Left ventricle myocardium inferior (tissue), 1 donor: Measurements from ENCODE around the gene RASSF4. TPM values are rescaled to one million over a fixed set of nuclear protein-coding genes. Genes with fewer than 3 reads are reported as not detected.

ENCODE experiments used
- DNase-seq: peaks from one replicate; pipeline ENCODE4 v3.0.0-alpha.2; 2020
- H3K27ac ChIP-seq: fragments of 200-600 bp; replicated peaks from 2 replicates; pipeline ENCODE4 v1.8.0; 2021
- H3K27me3 ChIP-seq: fragments of 200-600 bp; 2 replicates; pipeline ENCODE4 v1.8.0; 2021; ENCODE audit warnings: low read depth
- H3K36me3 ChIP-seq: fragments of 200-600 bp; 2 replicates; pipeline ENCODE4 v1.8.0; 2021
- H3K4me1 ChIP-seq: fragments of 200-600 bp; 2 replicates; pipeline ENCODE4 v1.8.0; 2021
- H3K4me3 ChIP-seq: fragments of 200-600 bp; 2 replicates; pipeline ENCODE4 v1.8.0; 2021; ENCODE audit warnings: mild to moderate bottlenecking, moderate library complexity
- H3K9me3 ChIP-seq: fragments of 200-600 bp; replicated peaks from 2 replicates; pipeline ENCODE4 v1.8.0; 2021
- intact Hi-C: fragments of 100-400 bp; cut with micrococcal nuclease; formaldehyde crosslinking; loops from one replicate; pipeline ENCODE4 v1.11.0; 2022
- total RNA-seq: library from RNA; stranded (reverse); fragmentation: NEBNext Ultra II Directional; extraction: Animal tissue kit (Norgen Biotek cat#: 25700); gene quantifications from one replicate; pipeline ENCODE4 v1.2.1, GENCODE V29; 2021
- TF ChIP-seq, protein P1 (sequence below): fragments of 200-600 bp; IDR thresholded peaks from 2 replicates; pipeline ENCODE4 v1.8.0; 2021; ENCODE audit warnings: antibody characterized with exemption, mild to moderate bottlenecking, borderline replicate concordance
- donor health status: DM: no; HTN: yes; CAD: no; lungs with severe emphysema.

Gene RASSF4
- total RNA-seq, 1 donor from 2014 or later = 103 TPM

DNA sequence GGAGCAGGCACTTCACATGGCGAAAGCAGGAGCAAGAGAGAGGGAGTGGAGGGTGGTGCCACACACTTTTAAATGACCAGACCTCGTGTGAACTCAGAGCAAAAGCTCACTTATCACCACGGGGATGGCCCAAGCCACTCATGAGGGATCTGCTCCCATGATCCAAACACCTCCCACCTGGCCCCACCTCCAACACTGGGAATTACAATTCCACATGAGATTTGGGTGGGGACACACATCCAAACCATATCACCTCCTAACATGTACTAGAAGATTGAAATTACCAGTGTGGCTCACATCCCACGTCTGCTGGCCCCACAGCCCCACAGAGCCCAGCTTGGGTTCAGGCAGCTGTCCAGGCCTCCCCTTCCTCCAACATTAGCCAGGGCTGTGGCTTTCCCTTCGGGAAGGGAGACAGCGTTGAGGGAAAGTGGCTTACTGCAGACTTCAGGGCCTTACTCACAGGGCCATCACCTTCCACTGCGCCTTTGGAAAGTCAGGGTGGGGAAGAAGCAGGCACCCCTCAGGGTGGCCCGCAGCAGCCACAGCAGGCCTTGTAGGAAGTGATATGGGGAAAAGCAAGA is 11.3 kb downstream of the RASSF4 start:
- DNase-seq = no peak
- H3K27me3 ChIP-seq = no peaks in the 10 kb centered on the region
- H3K9me3 ChIP-seq = no peaks in the 10 kb centered on the region
- H3K27ac ChIP-seq = peak overlapping the region; percentile 96
- H3K4me3 ChIP-seq = no peak overlapping the region
- intact Hi-C loops = no loop called here
- peaks cover 91% of the 10 kb centered on the region for H3K4me1 ChIP-seq
- TF ChIP-seq, protein P1, sequence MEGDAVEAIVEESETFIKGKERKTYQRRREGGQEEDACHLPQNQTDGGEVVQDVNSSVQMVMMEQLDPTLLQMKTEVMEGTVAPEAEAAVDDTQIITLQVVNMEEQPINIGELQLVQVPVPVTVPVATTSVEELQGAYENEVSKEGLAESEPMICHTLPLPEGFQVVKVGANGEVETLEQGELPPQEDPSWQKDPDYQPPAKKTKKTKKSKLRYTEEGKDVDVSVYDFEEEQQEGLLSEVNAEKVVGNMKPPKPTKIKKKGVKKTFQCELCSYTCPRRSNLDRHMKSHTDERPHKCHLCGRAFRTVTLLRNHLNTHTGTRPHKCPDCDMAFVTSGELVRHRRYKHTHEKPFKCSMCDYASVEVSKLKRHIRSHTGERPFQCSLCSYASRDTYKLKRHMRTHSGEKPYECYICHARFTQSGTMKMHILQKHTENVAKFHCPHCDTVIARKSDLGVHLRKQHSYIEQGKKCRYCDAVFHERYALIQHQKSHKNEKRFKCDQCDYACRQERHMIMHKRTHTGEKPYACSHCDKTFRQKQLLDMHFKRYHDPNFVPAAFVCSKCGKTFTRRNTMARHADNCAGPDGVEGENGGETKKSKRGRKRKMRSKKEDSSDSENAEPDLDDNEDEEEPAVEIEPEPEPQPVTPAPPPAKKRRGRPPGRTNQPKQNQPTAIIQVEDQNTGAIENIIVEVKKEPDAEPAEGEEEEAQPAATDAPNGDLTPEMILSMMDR = no peak
- H3K36me3 ChIP-seq = peaks cover 44% of the 10 kb centered on the region

- Histone ChIP-seq H3K4me3 (no peak overlapping the region), H3K36me3 (peaks cover 49% of the 10 kb centered on the region), H3K27ac (peak overlapping the region; percentile 96), H3K27me3 (no peaks in the 10 kb centered on the region), H3K4me1 (peaks cover 91% of the 10 kb centered on the region), H3K9me3 (no peaks in the 10 kb centered on the region)
- DNase-seq = no peak
- intact Hi-C loops = no loop called here
- TF ChIP-seq, protein P1 = no peak
These were observed 11.8 kb downstream of the RASSF4 start for GRCh38 chr10:44971434-44971833.

DNA sequence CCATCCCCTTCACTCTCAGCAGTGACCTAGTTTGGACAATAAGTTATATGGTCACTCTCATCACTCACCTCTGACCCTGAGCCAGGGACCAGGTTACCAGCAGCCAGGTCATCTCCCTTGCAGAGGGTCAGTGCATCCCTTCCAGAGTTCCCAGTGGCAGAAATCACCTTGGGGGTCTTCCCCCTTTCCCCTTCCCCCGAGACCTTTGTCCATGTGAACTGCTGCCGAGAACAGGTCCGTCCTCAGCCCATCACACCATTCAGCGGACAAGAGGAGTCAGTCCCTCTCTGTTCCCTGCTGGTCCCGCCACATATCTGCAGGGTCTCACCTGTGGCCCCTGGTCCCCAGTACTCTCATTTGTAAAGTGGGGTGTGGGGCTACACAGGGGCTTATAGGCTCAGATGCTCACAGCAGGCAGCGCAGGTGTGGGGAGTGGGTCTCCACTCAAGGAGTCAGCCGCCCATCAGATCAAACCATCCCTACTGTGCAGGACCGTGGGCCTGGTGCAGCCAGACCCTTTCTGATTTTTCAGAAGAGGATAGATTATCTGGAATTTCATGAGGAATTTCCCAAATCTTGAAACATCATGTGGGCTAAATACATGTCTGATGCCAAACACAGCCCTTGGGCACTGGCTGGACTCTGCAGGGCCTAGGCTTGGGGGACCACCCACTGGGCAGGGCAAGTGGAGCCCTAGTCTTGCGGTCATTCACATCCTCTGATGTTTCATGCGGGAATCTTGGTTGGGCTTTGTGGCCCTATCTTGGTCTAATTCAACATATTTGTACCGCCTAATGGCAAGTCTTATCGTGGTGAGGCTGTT is 12.5 kb downstream of the RASSF4 start:
- Histone ChIP-seq H3K27ac (peak overlapping the region; percentile 96), H3K27me3 (no peaks in the 10 kb centered on the region), H3K36me3 (peaks cover 56% of the 10 kb centered on the region), H3K4me3 (no peak overlapping the region), H3K9me3 (no peaks in the 10 kb centered on the region), H3K4me1 (peaks cover 91% of the 10 kb centered on the region)
- no peak for DNase-seq
- TF ChIP-seq, protein P1 = no peak
- intact Hi-C loops = no loop called here

GRCh38 chr10:44972874-44973306 is 13.3 kb downstream of the RASSF4 start:
- H3K4me3 ChIP-seq = peak overlapping the region; percentile 11
- H3K9me3 ChIP-seq = no peaks in the 10 kb centered on the region
- H3K27ac ChIP-seq = peak overlapping the region; percentile 96
- TF ChIP-seq, protein P1 = no peak
- intact Hi-C loops = no loop called here
- DNase-seq = no peak
- H3K36me3 ChIP-seq = peaks cover 64% of the 10 kb centered on the region
- peaks cover 91% of the 10 kb centered on the region for H3K4me1 ChIP-seq
- no peaks in the 10 kb centered on the region for H3K27me3 ChIP-seq

DNA sequence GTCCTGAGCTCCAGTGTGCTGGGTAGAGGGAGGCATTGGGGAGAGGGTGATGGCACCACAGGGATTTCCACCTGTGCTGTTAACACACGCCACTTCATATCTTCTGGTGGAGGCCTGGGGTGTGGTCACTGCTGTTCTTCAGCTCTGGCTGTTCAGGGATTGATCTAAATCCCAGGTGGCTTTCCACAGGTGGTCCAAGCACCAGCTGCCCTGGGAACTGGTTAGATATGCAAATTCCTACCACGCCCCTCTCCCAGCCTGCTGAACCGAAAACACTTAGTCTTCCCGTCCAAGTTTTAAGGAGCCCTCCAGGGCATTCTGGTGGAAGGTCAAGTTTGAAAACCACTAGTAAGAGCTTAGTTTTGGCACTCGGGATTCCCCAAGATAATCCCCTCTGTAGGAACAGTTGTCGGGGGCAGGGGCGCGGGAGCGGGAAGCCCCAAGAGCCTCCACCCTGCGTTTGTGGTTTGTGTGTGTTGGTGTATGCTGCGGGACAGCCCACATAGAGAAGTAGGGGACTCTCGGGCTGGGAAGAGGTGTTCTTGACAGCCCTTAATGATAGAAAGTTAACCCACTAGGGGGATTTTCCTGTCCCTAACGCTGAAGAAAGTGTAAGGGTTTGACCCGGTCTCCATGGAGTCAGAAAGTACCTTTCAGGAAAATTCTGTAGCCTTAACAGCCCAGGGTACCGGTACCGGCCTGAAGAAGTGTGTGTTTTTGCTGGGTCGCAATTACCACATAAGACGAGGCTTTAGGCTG is 13.9 kb downstream of the RASSF4 start:
- H3K36me3 ChIP-seq = peaks cover 69% of the 10 kb centered on the region
- intact Hi-C loops = no loop called here
- H3K4me3 ChIP-seq = peak overlapping the region; percentile 90
- peak overlapping the region; percentile 96 for H3K27ac ChIP-seq
- no peaks in the 10 kb centered on the region for H3K9me3 ChIP-seq
- H3K27me3 ChIP-seq = no peaks in the 10 kb centered on the region
- TF ChIP-seq, protein P1 = no peak
- peaks cover 91% of the 10 kb centered on the region for H3K4me1 ChIP-seq
- DNase-seq = no peak
